HG02884 (cell line): ENCODE results near the gene PCSK5.
"Not testable (repeated sequence)": the region's sequence is repeated elsewhere in the genome, so short reads cannot be mapped to it uniquely, and the experiment has no call there.

Experiments
- ATAC-seq: cut with Tn5 transposase; IDR thresholded peaks from one replicate; pipeline ENCODE4 v1.9.1; 2021; ENCODE audit warnings: mild to moderate bottlenecking, moderate library complexity; ENCODE audit not compliant: unreplicated experiment

PCSK5 gene

GRCh38 chr9:76044266-76044819, 153.9 kb downstream of the PCSK5 start:
- no peak for ATAC-seq

DNA sequence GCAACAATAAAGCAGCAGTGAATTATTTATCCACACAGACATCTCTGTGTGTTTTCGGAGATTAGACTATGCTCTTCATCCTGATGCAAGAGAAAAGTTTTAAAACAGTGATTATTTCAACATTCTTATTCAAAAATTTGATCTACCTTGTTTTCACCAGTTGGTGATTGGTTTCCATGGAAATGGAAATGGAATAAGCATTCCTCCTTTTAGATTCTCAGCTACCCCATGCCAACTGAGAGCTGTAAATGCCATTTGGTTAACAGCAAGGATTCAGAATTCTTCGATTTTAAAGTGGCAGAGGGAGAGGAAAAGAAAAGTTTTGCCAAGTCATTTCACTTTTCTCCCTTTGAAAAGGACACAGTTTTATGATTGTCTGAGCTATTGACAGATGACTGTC, 154.7 kb downstream of the PCSK5 start:
- ATAC-seq, result no peak

DNA sequence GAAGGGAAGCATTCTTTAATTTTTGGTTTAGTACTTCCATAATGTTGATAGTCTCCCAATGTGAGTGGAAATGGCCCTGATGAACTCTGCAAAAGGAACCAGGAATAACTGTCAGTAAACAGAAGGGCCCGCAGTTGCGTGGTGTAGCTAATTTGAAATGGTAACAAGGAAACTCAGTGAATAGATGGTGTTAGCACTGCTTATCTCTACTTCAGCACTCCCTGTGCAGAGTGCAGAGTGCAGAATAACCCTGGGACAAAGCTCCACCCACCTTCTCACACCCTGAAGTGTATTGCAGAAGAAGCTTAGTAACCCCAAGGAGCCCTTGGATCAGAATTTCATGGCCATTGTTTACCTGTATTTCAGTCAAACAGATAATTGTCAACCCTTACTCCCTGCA, 158.9 kb downstream of the PCSK5 start:
- ATAC-seq, result no peak

GRCh38 chr9:76067696-76068095, 177.2 kb downstream of the PCSK5 start:
- no peak for ATAC-seq

GRCh38 chr9:76077537-76077936, 187.1 kb downstream of the PCSK5 start:
- ATAC-seq, result no peak

GRCh38 chr9:76081281-76081680, 190.8 kb downstream of the PCSK5 start:
- ATAC-seq, result not testable (repeated sequence)

- no peak for ATAC-seq
These were observed 191.6 kb downstream of the PCSK5 start for GRCh38 chr9:76082057-76082456.

DNA sequence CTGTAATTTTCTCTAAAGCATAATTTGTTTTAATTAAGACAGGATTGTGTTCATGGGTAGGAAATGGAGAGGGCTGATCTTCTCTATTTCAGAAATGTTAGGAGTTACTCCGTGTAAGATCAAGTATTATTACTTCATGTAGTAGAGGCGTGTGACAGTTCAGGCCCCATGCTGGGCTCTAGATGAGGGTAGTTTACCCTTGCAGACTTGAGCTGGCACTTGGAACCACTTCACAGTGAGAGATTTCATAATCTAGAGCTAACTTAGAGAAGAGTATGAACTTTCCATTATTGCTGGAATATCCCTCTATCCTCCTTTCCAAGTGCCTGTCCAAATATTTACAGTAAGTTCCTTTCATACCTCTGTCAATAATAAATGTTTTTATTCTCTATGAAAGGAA, 195.1 kb downstream of the PCSK5 start:
- ATAC-seq, result no peak

GRCh38 chr9:76086539-76086938, 196.1 kb downstream of the PCSK5 start:
- no peak for ATAC-seq

DNA sequence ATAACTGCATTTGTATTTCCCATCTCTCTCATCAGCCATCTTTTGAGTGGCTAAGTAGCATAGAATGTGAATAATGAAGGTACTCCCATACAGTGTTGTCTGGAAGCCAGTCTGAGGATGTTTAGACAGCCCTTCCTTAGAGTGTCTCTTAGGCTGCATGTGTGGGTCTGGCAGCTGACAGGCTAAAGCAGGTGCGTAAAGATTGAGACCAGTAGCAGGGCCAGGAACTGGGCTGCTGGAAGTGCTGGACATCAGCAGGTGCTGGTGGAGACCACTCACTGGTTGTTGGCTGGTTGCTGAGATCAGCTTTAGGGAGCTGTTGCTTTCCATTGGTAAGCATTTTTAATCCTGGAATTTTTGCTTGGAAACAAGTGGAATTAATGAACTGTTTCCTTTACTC, 197.5 kb downstream of the PCSK5 start:
- no peak for ATAC-seq

DNA sequence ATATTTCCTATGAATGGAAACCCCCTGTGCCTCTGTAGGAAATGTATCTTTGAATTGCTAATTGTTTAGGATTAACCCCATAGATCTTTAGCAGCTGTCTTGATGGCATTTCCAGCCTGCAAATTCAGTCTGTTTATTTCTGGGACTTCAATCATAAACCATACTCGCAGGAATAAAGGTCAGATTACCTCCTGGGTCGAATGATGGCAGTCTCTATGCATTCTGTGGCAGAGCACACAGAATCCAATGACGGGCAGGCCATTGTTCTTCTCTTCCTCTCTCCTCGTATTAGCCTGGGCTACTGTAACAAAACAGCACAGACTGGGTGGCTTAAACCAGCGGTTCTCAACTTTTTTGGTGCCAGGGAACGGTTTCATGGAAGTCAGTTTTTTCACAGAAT, 199.9 kb downstream of the PCSK5 start:
- ATAC-seq, result no peak

GRCh38 chr9:76090909-76091308, 200.4 kb downstream of the PCSK5 start:
- ATAC-seq, result no peak

DNA sequence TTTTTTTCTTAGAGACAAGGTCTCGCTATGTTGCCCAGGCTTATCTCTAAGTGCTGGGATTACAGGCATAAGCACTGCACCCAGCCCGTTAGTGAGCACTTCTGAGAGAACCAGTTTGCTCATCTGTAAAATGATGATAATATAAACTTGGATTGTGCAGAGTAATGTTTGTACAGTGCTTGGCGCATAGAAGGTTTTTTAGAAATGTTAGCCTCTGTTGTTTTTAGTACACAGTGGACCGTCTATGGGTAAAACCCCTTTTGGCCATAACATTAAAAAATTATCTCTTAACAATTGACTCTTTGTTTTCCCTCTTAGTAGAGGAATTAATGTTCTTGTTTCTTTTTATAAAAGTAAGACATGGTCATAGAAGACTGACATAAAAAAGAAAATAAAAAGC, 202.1 kb downstream of the PCSK5 start:
- ATAC-seq, result no peak

DNA sequence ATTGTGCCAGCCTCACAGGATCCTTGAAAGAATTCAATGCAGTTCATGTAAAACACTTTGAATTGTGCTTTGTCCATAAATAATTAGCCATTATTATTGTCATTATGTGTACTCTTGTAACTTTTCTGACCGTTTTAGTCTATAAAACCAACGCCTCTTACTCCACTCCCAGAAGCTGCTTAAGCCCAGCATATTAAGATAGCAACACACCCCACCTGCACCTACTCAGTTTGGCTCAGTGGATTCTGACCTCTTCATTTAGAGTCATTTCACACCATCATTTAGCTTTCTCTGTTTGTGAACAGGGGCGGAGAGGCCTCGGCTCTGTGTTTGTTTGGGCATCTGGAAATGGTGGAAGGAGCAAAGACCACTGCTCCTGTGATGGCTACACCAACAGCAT, 205.1 kb downstream of the PCSK5 start:
- no peak for ATAC-seq

GRCh38 chr9:76099516-76099915, 209.0 kb downstream of the PCSK5 start:
- no peak for ATAC-seq

- ATAC-seq, result no peak
These were observed 210.6 kb downstream of the PCSK5 start for GRCh38 chr9:76101075-76101474.

- no peak for ATAC-seq
These were observed 211.0 kb downstream of the PCSK5 start for GRCh38 chr9:76101491-76101890.

DNA sequence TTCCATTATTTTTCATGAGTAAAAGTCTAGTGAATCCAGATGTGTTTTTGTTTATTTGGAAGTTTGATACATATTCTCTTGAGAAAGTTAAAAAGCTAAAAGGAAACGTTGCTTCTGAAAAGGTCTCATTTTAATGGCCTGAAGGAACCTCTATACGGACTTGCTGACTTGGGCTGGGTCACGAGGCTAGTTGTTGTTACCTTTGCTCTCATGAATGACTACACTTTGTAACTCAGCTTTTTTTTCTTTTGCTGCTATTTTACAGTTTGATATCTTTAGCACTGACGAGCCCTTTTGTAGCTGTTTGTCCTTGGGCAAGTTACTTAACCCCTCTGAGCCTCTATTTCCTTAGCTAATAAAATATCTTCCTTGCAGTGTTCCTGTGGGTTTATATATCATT, 211.5 kb downstream of the PCSK5 start:
- ATAC-seq, result no peak

DNA sequence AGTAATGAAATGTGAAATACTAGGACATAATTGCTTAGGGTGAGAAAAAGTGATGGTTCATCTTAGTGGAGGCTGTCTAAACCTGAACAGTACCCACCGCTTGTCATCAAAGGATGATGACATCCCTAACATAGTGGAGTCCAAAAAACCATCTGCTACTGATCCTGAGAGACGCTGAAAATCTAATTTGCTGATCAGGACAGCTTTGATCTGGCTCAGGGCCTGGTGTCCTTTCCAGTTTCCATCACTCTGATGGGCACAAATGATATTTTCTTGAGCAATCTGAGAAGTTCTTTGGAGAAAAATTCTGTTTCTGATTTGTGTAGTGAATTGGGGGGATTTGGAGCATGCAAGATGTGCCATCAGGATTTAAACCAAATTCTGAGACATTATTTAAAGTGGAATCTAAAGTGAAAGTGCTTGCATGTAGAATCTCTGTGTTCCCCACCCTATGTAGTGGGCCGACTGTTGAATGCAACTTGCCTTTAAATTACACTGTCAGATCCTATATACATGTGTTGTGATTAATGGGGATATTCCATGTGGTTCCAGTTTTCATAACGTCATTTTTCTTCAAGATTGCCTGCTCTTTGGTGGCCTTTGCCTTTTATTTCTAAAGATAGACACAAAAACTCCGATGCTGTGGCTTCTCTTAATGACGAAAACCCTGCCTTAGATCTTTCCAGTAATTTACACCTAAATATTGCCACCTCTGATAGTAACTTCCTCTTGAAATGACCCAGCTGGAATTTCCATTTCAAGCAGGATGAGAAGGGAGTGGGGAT, 213.2 kb downstream of the PCSK5 start:
- no peak for ATAC-seq

- no peak for ATAC-seq
These were observed 217.0 kb downstream of the PCSK5 start for GRCh38 chr9:76107482-76107881.

GRCh38 chr9:76109953-76110352, 219.5 kb downstream of the PCSK5 start:
- no peak for ATAC-seq

DNA sequence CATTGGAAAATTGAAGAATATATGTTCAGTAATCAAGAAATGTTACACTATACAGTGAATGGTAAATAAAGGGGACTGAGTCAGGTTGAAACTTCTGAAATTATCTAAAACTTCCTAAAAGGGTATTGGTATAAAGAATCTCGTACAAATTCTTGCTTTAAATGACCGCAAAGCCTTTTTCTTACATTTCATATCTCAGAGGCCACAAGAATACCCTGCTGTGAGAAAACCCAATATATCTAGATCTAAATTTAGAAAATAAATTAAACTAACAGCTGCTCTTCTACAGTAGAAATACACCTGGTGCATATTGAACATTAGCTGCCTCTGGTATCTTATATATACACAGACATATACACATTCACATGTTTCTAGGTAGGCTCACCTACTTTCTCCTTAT, 221.7 kb downstream of the PCSK5 start:
- ATAC-seq, result peak; percentile 43

DNA sequence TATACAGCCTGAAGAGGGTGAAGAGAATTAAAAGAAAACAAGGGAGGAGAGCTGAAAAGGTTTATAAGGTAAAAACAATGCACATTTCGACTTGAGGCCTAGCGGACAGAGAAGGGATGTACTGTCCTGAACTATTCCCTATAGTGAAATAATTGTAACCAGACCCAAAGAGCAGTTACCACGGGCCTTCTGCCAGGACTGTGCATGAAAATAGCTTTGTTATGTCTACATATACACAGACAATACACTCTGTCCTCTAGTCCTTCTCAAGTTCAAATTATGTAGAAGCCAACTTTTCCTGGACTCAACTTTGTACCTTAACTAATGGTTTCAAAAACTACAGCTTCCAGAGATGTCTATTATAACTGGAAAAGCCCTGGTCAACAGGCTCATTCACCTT, 223.7 kb downstream of the PCSK5 start:
- ATAC-seq, result no peak
